Measurements from ENCODE around the gene AMFR. TPM values are rescaled to one million over a fixed set of nuclear protein-coding genes. Genes with fewer than 3 reads are reported as not detected.

Gene AMFR
- total RNA-seq, 1 donor from 2014 or later = 133 TPM

- Histone ChIP-seq H3K4me3 (ENCODE audit: low read depth, low read length) (peak overlapping the region; percentile 81), H3K36me3 (ENCODE audit: control insufficient read depth, insufficient read depth, low read length) (no peaks in the 10 kb centered on the region), H3K27me3 (ENCODE audit: control insufficient read depth, insufficient read depth, low read length) (no peaks in the 10 kb centered on the region)
- no peak for DNase-seq (ENCODE audit: low read depth)
- TF ChIP-seq, protein P1, sequence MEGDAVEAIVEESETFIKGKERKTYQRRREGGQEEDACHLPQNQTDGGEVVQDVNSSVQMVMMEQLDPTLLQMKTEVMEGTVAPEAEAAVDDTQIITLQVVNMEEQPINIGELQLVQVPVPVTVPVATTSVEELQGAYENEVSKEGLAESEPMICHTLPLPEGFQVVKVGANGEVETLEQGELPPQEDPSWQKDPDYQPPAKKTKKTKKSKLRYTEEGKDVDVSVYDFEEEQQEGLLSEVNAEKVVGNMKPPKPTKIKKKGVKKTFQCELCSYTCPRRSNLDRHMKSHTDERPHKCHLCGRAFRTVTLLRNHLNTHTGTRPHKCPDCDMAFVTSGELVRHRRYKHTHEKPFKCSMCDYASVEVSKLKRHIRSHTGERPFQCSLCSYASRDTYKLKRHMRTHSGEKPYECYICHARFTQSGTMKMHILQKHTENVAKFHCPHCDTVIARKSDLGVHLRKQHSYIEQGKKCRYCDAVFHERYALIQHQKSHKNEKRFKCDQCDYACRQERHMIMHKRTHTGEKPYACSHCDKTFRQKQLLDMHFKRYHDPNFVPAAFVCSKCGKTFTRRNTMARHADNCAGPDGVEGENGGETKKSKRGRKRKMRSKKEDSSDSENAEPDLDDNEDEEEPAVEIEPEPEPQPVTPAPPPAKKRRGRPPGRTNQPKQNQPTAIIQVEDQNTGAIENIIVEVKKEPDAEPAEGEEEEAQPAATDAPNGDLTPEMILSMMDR (IDR thresholded peaks at IDR 0.05; ENCODE audit: insufficient read depth, low read length, poor library complexity, severe bottlenecking) = no peak
These were observed 1.6 kb downstream of the AMFR start for GRCh38 chr16:56423584-56424403.

DNA sequence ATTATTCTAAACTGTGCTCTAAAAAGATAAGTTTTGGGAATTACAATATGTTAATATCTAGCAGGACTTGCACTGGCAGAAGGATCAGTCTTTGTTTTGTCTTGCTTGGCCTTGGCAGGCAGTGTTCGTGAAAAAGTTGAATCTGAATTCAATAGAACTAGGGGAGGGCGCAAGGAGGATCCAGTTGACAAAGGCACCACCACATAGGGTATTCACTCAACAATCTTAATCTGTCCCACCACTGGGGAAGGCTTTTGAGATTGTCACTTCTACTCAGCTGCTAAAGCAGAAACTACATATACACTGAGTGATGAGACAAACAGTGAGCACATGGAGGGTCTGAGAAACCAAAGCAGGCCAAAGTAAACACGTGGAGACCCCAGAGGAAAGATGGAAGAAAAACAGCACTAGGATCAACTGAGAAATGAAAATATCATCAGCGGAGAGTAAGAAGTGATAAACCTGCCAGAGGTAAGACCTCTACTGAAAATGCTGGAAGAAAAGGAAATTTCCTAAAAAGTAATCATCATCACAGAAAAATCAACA, 2.4 kb downstream of the AMFR start:
- H3K27me3 ChIP-seq (ENCODE audit: control insufficient read depth, insufficient read depth, low read length) = no peaks in the 10 kb centered on the region
- no peak for DNase-seq (ENCODE audit: low read depth)
- no peak overlapping the region for H3K4me3 ChIP-seq (ENCODE audit: low read depth, low read length)
- TF ChIP-seq, protein P1 (IDR thresholded peaks at IDR 0.05; ENCODE audit: insufficient read depth, low read length, poor library complexity, severe bottlenecking) = no peak
- H3K36me3 ChIP-seq (ENCODE audit: control insufficient read depth, insufficient read depth, low read length) = no peaks in the 10 kb centered on the region

- no peak for DNase-seq (ENCODE audit: low read depth)
- Histone ChIP-seq H3K27me3 (ENCODE audit: control insufficient read depth, insufficient read depth, low read length) (no peaks in the 10 kb centered on the region), H3K4me3 (ENCODE audit: low read depth, low read length) (no peak overlapping the region), H3K36me3 (ENCODE audit: control insufficient read depth, insufficient read depth, low read length) (no peaks in the 10 kb centered on the region)
- TF ChIP-seq, protein P1 (IDR thresholded peaks at IDR 0.05; ENCODE audit: insufficient read depth, low read length, poor library complexity, severe bottlenecking) = no peak
These were observed 3.2 kb downstream of the AMFR start for GRCh38 chr16:56421976-56422669.

DNA sequence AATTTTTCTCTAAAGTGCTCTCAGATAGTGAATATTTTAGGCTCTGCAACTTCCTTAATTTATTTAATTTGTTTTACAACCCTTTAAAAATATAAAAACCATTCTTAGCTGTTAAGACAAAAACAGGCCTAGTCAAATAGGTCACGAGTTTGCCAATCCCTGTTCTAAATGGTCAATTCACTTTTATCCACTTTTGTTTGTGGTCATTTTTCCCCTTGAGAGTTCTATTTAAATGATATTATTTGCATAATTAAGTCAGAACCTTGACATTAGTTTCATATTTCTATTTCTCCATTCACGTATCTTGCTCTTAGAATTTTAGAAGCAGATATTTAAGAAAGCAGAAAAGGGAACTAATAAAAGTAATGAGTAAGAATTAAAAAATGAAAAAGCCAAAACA, 4.0 kb downstream of the AMFR start:
- Histone ChIP-seq H3K36me3 (ENCODE audit: control insufficient read depth, insufficient read depth, low read length) (no peaks in the 10 kb centered on the region), H3K27me3 (ENCODE audit: control insufficient read depth, insufficient read depth, low read length) (no peaks in the 10 kb centered on the region), H3K4me3 (ENCODE audit: low read depth, low read length) (no peak overlapping the region)
- DNase-seq (ENCODE audit: low read depth) = no peak
- TF ChIP-seq, protein P1 (IDR thresholded peaks at IDR 0.05; ENCODE audit: insufficient read depth, low read length, poor library complexity, severe bottlenecking) = no peak

- Histone ChIP-seq H3K27me3 (ENCODE audit: control insufficient read depth, insufficient read depth, low read length) (no peaks in the 10 kb centered on the region), H3K36me3 (ENCODE audit: control insufficient read depth, insufficient read depth, low read length) (no peaks in the 10 kb centered on the region), H3K4me3 (ENCODE audit: low read depth, low read length) (no peak overlapping the region)
- no peak for DNase-seq (ENCODE audit: low read depth)
- TF ChIP-seq, protein P1 (IDR thresholded peaks at IDR 0.05; ENCODE audit: insufficient read depth, low read length, poor library complexity, severe bottlenecking) = no peak
These were observed 4.7 kb downstream of the AMFR start for GRCh38 chr16:56420613-56421012.

Data from kidney epithelial cell (primary cell).